Rectal smooth muscle tissue (tissue), 1 donor: Measurements from ENCODE around the gene OR12D3.

Source experiments
- H3K27ac ChIP-seq: one replicate; pipeline ENCODE4 v1.7.0; 2013; ENCODE audit warnings: low read depth, low read length, inconsistent platforms
- H3K27me3 ChIP-seq: one replicate; pipeline ENCODE4 v1.7.0; 2013; ENCODE audit warnings: low read length; ENCODE audit not compliant: control insufficient read depth, insufficient read depth
- H3K36me3 ChIP-seq: one replicate; pipeline ENCODE4 v1.7.0; 2013; ENCODE audit warnings: low read length; ENCODE audit not compliant: control insufficient read depth, insufficient read depth
- H3K4me1 ChIP-seq: one replicate; pipeline ENCODE4 v1.7.0; 2013; ENCODE audit warnings: low read length; ENCODE audit not compliant: control insufficient read depth, insufficient read depth
- H3K4me3 ChIP-seq: one replicate; pipeline ENCODE4 v1.7.0; 2013; ENCODE audit warnings: low read length
- H3K9ac ChIP-seq: one replicate; pipeline ENCODE4 v1.7.0; 2013; ENCODE audit warnings: low read length

OR12D3 gene, protein sequence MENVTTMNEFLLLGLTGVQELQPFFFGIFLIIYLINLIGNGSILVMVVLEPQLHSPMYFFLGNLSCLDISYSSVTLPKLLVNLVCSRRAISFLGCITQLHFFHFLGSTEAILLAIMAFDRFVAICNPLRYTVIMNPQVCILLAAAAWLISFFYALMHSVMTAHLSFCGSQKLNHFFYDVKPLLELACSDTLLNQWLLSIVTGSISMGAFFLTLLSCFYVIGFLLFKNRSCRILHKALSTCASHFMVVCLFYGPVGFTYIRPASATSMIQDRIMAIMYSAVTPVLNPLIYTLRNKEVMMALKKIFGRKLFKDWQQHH

DNA sequence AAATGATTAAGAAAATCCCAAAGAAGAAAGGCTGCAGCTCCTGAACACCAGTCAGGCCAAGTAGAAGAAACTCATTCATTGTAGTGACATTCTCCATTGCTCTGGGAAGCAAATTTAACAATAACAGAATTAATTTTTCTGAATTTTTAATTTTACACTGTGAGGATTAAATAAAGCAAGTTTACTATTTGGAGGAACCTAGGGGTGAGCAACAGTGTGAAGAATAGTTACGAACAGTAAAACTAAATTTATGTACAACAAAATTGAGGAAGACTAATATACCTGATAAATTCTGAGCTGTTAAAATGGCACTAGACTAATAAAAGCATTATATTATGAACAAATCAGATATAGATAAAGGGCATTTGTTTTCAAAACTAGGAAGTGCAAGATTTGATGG is at the start of gene OR12D3:
Gene OR12D3 (minus strand): TSS at position 101 of the 400 bp plus-strand sequence. CDS start 4 bp downstream, at position 97.
- Histone ChIP-seq H3K27me3 (no peaks in the 10 kb centered on the region), H3K9ac (no peak within 1 kb of the TSS), H3K36me3 (no peaks in the 10 kb centered on the region), H3K4me3 (no peak within 1 kb of the TSS), H3K4me1 (no peaks in the 10 kb centered on the region), H3K27ac (no peak within 1 kb of the TSS)

DNA sequence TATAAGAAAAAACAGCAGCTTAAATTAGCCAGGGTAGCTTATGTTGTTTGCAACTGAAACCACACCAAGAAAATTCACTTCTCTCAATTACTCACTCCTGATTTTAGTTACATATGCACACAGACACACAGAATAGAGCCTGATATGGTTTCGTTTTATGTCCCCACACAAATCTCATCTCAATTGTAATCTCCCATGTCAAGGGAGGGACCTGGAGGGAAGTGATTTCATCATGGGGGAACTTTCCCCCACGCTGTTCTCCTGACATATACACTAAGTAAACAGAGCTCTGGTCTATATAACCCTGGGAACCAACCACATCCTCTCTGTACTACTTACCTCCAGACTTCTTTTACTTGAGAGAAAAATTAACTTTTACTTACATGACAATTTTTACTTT is 49.5 kb upstream of the OR12D3 start:
- no peak overlapping the region for H3K27ac ChIP-seq
- no peaks in the 10 kb centered on the region for H3K36me3 ChIP-seq
- H3K27me3 ChIP-seq = no peaks in the 10 kb centered on the region

DNA sequence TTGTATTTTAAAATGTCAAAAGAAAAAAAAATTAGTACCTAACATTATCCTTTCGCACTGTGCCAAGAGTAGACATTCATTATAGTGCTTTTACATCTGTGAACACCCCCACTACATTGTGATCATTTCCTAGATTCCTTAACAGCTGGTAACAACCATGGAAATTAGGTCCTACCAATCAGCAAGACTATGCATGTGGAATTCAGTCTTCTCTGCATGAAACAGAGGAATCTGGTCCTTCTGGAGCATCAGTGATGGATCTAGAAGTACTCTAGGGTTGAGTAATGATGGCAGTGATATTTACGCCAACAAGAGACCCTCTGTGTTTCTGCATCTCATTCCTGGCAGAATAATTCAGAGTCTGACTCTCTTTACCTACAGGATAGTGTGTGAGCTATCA is 49.1 kb upstream of the OR12D3 start:
- H3K4me1 ChIP-seq = no peaks in the 10 kb centered on the region
- no peak overlapping the region for H3K27ac ChIP-seq
- no peaks in the 10 kb centered on the region for H3K27me3 ChIP-seq
- no peak overlapping the region for H3K9ac ChIP-seq
- no peaks in the 10 kb centered on the region for H3K36me3 ChIP-seq
- no peak overlapping the region for H3K4me3 ChIP-seq

More for the DNA sequence above, 49.5 kb upstream of the OR12D3 start:
- Histone ChIP-seq H3K4me3 (no peak overlapping the region), H3K4me1 (no peaks in the 10 kb centered on the region), H3K9ac (no peak overlapping the region)

DNA sequence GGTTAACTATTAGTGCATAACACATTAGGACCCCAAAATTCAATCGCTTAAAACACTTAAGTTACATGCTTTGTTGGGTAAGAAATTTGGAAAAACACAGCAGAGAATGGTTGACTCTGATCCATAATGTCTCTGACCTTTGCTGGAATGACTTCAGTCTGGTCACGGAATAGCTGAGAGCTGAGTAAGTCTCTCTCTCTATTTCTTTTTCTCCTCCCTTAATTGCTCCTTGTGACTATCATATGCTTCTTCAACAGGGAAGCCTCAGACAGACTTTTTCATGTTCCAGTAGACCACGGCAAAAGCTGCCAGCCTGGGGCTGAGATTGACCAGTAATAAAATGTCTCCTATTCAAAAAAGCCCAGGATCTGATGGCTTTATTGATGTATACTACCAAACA is 44.4 kb upstream of the OR12D3 start:
- no peaks in the 10 kb centered on the region for H3K36me3 ChIP-seq
- H3K9ac ChIP-seq = no peak overlapping the region
- no peaks in the 10 kb centered on the region for H3K27me3 ChIP-seq
- H3K27ac ChIP-seq = no peak overlapping the region
- no peaks in the 10 kb centered on the region for H3K4me1 ChIP-seq
- no peak overlapping the region for H3K4me3 ChIP-seq

DNA sequence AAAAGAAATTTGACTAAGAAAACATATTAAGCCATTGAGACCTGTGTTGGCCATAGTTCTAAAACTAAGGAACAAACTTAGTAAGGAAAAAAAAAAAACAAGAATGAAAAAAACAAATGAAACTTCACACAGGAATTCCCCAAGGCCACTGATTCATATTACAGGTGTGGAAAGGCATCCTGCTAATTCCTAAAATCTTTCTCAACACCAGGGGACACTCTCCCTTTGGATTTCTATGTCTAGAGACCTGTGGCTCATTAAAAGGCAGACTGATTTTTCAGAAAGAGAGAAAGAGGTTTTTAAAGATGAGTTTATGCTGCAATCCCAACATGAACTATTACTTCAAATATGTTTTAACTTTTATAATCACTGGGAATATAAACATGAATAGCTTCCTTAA is 39.5 kb upstream of the OR12D3 start, which contains the start of gene OR12D1:
Gene OR12D1 (plus strand): TSS at position 341 of the 400 bp plus-strand sequence.
- Histone ChIP-seq H3K36me3 (no peaks in the 10 kb centered on the region), H3K9ac (no peak within 1 kb of the TSS), H3K4me1 (no peaks in the 10 kb centered on the region)

DNA sequence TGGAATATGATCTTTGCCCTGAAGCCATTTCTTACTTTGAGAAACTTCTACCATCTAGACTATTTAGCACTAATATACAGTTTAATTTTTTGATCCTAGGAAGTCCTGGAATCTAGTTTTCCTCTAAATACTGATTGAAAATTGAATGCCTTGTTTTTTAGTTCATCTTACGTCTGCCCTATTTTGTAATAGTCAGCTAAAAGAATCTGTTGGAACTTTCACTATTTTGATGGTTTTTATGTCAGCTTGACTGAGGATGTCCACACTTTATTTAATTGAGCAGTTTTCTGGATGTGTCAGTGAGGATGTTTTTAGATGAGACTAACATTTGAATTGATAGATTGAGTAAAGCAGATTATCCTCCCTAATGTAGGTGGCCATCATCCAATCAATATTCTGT is 28.7 kb upstream of the OR12D3 start:
- Histone ChIP-seq H3K4me1 (no peaks in the 10 kb centered on the region), H3K4me3 (no peak overlapping the region), H3K9ac (no peak overlapping the region), H3K27me3 (no peaks in the 10 kb centered on the region), H3K27ac (no peak overlapping the region), H3K36me3 (no peaks in the 10 kb centered on the region)

More for the DNA sequence above, 39.5 kb upstream of the OR12D3 start, which contains the start of gene OR12D1:
- no peaks in the 10 kb centered on the region for H3K27me3 ChIP-seq
- no peak within 1 kb of the TSS for H3K4me3 ChIP-seq
- no peak within 1 kb of the TSS for H3K27ac ChIP-seq

DNA sequence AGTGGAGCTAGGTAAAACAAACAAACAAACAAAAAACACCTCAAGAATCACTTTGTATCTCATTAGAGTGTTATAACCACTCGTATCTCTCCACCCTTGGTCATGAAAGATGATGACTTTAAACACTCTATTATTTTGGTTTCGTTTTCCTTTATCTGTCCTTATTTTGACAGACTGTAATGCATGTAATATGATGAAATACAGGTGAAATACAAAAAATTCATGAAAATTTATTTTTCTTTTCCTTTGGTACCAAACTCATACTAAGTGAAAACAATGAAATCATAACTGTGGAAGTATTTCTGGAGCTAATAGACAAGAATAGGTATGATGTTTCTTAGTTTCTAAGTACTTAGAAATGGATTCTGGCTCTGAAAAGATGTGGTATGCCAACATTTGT is 24.4 kb upstream of the OR12D3 start:
- no peak overlapping the region for H3K4me3 ChIP-seq
- H3K9ac ChIP-seq = no peak overlapping the region
- no peaks in the 10 kb centered on the region for H3K4me1 ChIP-seq
- no peaks in the 10 kb centered on the region for H3K36me3 ChIP-seq
- no peak overlapping the region for H3K27ac ChIP-seq
- H3K27me3 ChIP-seq = no peaks in the 10 kb centered on the region

DNA sequence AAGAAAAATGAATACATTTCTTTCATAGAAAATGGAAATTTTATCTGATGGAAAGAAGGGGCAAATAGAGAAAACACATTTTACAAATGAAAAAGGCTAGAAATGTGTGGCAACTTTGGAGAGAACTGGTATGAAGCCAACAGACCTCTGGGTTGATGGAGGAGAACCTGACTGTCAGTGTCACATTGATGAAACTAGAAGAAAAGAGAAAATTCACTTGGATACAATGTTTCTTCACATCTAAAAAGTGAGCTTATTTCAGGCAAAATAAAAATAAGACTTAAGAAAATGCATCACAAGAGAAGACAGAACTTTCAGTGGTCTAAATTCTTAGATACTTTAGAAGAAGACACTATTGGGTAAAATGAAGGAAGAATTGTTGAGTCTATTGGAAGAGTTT is 20.2 kb upstream of the OR12D3 start, which contains the start of gene OR12D2:
Gene OR12D2 (plus strand): TSS at position 301 of the 400 bp plus-strand sequence. CDS start 1,069 bp downstream, outside the sequence.
- Histone ChIP-seq H3K27ac (no peak within 1 kb of the TSS), H3K27me3 (no peaks in the 10 kb centered on the region), H3K9ac (no peak within 1 kb of the TSS), H3K4me3 (no peak within 1 kb of the TSS), H3K36me3 (no peaks in the 10 kb centered on the region), H3K4me1 (no peaks in the 10 kb centered on the region)

DNA sequence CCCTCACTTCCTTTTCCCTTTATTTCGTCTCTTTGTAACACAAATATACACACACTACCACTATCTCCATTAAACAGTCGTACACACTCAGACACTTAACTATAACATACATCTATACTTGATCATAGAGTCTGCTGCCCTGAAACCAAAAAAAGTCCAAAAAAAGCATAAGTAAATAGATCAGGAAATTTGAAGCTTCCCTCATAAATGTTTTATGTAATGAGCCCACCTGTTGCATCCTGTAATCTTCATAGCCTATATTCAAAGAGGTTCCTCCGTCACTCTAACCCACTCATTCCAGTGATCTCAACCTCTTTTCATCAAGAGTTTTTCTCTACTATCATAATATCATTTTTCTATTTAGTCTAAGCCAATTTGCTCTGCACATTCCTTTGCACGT is 13.4 kb upstream of the OR12D3 start:
- H3K27me3 ChIP-seq = no peaks in the 10 kb centered on the region

DNA sequence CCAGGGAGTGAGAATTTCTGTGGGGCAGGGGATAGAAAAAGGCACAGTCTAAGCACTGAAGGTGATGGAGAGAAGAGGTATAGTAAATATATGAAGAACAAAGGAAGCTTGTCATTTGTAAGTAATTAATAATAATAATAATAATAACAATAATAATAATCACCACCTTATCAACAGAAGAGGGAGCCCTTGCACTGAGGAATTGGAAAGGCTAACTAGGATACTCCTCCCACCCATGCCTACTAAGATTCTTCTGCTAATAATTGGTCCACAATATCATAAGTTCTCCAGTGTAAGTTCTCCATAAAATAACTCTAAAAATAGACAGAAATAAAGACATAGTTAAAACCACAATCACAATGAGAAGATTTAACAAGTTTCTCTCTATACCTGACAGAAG is 912 bp upstream of the OR12D3 start:
- no peaks in the 10 kb centered on the region for H3K36me3 ChIP-seq
- H3K4me3 ChIP-seq = no peak overlapping the region
- H3K4me1 ChIP-seq = no peaks in the 10 kb centered on the region
- H3K27ac ChIP-seq = no peak overlapping the region
- no peak overlapping the region for H3K9ac ChIP-seq
- H3K27me3 ChIP-seq = no peaks in the 10 kb centered on the region

More for the DNA sequence above, 13.4 kb upstream of the OR12D3 start:
- Histone ChIP-seq H3K36me3 (no peaks in the 10 kb centered on the region), H3K27ac (no peak overlapping the region), H3K9ac (no peak overlapping the region), H3K4me1 (no peaks in the 10 kb centered on the region), H3K4me3 (no peak overlapping the region)

DNA sequence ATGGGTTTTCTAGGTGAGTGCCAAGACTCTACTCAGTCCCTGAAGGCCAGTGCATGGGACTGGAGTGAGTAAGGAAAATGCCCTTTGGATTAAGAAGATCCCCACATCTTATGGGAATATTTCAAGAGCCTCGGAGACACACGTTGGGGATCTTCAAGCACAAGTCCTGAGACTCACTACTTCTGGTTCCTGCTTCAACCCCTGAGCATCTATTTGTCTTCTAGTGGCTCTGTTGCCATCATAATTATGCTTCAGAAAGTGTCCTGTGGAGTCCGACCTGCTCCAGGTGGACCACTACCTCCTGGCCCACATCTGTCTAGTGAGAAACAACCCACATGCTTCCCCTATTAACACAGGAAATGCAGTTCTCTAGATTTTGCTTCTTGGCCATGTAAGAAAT is 6.3 kb downstream of the OR12D3 start, which contains the start of gene OR5V1:
Gene OR5V1 (minus strand): TSS at position 101 of the 400 bp plus-strand sequence. CDS start 12,670 bp downstream, outside the sequence.
- Histone ChIP-seq H3K4me3 (no peak within 1 kb of the TSS), H3K4me1 (no peaks in the 10 kb centered on the region), H3K27me3 (no peaks in the 10 kb centered on the region), H3K9ac (no peak within 1 kb of the TSS), H3K36me3 (no peaks in the 10 kb centered on the region), H3K27ac (no peak within 1 kb of the TSS)

DNA sequence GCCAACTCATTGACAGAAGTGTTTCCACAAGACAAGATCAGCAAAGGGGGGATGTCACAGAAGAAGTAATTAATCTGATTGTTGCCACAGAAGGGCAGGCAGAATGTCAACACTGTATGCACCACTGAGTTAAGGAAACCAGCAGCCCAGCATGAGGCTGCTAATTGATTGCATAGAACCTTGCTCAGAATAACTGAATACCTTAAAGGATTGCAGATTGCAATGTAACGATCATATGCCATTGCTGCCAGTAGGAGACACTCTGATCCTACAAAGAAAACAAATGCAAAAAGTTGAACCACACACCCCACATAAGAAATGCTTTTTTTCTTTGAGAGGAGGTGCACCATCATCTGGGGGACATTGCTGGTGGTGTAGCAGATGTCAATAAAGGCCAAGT is 19.5 kb downstream of the OR12D3 start:
- Histone ChIP-seq H3K27ac (no peak overlapping the region), H3K4me3 (no peak overlapping the region), H3K9ac (no peak overlapping the region), H3K4me1 (no peaks in the 10 kb centered on the region), H3K27me3 (no peaks in the 10 kb centered on the region), H3K36me3 (no peaks in the 10 kb centered on the region)

DNA sequence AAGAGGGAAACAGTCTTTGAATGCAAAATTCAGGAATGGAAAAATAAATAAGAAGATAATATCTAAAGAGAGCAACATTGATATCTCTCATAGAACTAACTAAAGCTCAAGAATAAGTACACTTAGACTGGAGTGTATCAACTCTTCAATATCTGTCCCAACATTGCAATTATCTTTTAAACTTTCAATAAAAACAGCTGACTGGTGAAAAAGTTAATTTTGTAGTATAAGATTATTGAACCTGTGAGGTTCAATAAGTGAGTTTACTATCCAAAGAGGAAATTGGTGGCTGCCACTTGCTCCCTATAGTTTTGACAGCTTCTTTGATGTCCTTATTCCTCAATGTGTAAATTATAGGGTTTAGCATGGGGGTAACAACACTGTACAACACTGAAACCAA is 20.1 kb downstream of the OR12D3 start:
- Histone ChIP-seq H3K9ac (no peak overlapping the region), H3K27me3 (no peaks in the 10 kb centered on the region), H3K4me1 (no peaks in the 10 kb centered on the region), H3K4me3 (no peak overlapping the region), H3K36me3 (no peaks in the 10 kb centered on the region), H3K27ac (no peak overlapping the region)
